Loucy (cell line): ENCODE data around the gene PPDPF.

Experiments
- CTCF ChIP-seq: fragments of 200-600 bp; sonication (generic); conservative IDR thresholded peaks from 2 replicates; pipeline ENCODE4 v1.5.1; 2014; ENCODE audit warnings: mild to moderate bottlenecking, antibody characterized with exemption, low read length
- EZH2phosphoT487 ChIP-seq: fragments of 200-600 bp; IDR thresholded peaks from 2 replicates; pipeline ENCODE4 v1.6.1; 2018; ENCODE audit warnings: antibody characterized with exemption, mild to moderate bottlenecking, moderate library complexity, borderline replicate concordance

DNA sequence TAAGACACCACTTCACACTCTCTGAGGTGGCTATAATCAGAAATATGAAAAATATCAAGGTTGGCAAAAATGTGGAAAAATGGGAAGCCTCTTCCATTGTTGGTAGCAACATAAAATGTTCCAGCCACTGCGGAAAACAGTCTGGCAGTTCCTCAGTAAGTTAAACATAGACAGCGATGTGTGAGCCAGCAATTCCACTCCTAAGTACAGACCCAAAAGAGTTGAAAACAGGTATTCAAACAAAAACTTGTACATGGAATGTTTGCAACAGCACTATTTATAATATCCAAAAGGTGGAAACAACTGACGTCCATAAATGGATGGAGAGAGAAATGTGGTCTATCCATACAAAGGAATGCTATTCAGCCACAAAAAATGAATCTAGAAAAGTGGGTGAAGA is 7.4 kb upstream of the PPDPF start:
- TF ChIP-seq CTCF (no peak), EZH2phosphoT487 (no peak)
